Myocyte (in vitro differentiated cells): ENCODE measurements around the gene CEP95. TPM values are rescaled to one million over a fixed set of nuclear protein-coding genes. Genes with fewer than 3 reads are reported as not detected.
"Not testable (repeated sequence)": the region's sequence is repeated elsewhere in the genome, so short reads cannot be mapped to it uniquely, and the experiment has no call there.

Experiments used
- DNase-seq: peaks from one replicate; pipeline ENCODE4 v3.0.0-alpha.2; 2012; ENCODE audit warnings: low read depth
- polyA plus RNA-seq: library from polyadenylated mRNA; unstranded; fragments of >200 nt; gene quantifications from one replicate; pipeline ENCODE4 v1.2.1, GENCODE V29; 2012; ENCODE audit warnings: missing spikeins
- total RNA-seq: library from RNA; depleted of rRNA; stranded (reverse); fragments of >200 nt; gene quantifications from 2 replicates; pipeline ENCODE4 v1.2.3, GENCODE V29; 2014

The CEP95 gene, protein sequence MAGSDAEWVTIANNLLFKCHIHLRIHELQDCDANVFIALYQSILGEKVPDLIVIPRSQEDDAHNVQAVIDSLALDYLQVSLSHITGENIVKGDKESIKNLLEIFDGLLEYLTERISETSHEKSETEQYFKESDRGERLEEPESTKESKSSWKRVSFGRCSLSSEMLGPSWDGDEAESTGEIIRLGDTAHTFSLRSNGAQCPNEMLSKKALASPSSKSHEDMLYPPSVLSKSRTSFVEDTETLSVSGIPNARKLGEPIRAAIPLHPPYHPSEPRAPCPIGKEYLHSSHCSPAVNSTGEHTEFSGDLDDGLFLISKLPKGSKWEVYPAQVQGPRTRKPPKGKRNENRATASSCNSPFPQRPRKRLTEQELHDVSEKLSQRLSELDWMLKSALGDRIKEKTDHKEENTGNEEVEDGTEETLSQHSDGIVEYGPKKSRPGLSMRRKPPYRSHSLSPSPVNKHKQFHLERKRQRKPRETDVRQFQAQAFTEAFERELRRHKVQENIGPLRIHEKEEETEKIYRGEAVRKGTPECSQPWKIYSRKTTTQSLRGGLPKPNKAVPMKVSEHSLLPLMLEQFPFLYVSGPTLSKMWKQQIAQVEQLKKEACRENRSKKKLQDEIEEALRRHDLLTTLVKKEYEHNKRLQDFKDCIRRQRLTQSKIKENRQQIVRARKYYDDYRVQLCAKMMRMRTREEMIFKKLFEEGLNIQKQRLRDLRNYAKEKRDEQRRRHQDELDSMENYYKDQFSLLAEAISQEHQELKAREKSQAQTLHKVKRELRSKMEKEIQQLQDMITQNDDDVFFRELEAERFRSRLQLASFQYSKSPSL
- 23.3 and 24.4 TPM in 2 replicates for total RNA-seq
- 19.6 TPM for polyA plus RNA-seq

DNA sequence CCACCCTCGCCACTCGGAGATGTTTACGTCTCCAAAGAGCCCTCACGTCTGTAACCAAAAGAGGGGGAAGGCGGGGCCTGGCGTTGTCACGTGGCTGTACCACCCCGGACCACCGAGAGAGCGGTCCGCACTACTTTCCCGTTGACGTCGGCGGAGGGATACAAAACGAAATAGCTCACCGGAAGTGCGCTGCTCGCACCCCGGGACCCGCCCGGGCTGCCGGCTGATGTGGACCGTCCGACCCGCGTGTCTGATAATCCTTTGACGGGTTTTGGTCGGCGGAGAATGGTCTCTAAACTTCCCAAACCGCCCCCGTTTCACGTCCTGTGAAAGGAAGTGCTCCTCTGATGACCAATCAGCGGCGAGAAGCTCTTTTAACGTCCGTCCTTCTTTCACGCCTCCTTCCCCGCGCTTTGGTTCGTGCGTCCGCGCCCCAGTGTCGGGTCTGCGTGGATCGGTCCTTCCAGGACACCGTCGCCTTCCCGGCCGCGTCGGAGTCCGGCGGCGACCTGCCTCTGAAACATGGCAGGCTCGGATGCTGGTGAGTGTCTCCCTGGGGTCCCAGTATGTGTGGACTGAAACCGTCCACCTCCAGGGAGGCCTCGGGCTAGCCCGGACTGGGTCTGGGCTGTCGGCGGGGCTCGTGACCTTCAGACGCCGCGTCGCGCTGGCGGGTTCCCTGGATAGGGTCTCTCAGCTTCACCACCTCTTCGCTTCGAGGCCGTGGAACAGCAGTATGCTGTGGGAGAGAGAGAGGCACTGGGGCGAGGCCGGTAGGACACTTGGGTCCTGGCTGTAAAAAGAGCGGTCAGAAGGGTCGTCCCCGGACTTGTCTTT is at the start of gene CEP95:
Gene CEP95 (plus strand): TSS at position 402 of the 837 bp plus-strand sequence. CDS start 121 bp downstream, at position 523.
- DNase-seq: peak; percentile 98

DNA sequence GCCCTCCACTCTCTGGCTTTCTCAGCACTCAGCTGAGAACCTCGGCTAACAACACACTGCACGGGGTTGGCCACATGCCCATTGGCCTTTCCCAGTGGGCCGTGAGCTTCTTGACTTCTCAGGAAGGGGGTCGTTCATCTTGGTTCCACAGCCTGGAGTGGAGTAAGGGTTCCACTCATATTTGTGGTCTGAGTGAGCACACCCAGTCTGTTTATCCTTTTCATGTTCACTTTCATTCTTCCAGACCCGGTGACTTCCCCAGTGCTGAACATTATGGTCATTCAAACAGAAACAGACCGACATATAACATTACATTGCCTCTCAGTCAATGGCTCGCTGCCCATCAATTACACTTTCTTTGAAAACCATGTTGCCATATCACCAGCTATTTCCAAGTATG is 49.6 kb upstream of the CEP95 start:
- DNase-seq: peak; percentile 50

DNA sequence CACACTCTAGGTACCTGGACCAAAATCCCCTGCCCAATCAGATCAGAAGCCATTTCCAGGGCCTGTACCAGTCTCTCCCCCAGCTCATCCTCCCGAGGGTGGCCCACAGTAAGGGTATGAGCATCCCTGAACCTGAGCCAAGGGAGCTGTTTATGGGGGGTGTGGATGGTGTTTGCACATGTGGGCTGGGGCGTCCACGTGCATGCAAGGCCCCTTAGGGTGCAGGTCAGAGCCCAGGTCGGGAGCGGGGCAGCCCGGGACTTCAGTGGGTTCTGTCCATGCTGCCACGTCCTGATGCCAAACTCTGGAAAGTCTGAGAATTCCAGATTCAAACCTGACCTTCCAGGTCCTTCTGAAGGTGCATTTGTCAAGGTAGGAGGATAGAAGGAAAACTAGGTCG is 48.0 kb upstream of the CEP95 start:
- DNase-seq: no peak

DNA sequence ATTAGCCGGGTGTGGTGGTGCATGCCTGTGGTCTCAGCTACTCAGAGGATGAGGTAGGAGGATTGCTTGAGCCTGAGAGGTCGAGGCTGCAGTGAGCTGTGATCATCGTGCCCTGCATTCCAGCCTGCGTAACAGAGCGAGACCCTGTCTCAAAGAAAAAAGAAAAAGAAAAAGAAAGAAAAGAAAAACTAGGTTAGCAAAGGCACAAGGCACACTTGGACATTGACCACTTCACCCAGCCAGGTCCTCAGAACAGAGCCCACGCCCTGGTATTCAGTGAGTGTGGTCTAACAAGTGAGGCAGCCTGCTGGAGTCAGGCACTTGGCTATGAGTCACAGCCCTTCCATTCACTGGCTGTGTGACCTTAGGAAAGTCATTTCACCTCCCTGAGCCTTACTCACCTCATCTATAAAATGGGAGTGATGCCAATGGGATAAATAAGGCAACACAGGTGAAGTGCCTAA is 47.5 kb upstream of the CEP95 start:
- peak; percentile 71 for DNase-seq

DNA sequence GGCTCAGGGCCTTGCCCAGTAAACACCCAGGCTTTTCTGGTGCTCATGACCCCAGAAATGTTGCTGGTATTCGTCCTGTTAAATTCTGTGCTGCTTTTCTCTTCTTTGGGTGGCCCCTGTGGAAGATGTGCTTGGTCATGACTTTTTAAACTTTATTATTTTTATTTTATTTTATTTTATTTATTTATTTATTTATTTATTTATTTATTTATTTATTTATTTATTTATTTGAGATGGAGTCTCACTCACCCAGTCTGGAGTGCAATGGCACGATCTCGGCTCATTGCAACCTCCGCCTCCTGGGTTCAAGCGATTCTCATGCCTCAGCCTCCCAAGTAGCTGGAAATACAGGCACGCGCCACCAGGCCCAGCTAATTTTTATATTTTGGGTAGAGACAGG is 47.0 kb upstream of the CEP95 start:
- DNase-seq: not testable (repeated sequence)

DNA sequence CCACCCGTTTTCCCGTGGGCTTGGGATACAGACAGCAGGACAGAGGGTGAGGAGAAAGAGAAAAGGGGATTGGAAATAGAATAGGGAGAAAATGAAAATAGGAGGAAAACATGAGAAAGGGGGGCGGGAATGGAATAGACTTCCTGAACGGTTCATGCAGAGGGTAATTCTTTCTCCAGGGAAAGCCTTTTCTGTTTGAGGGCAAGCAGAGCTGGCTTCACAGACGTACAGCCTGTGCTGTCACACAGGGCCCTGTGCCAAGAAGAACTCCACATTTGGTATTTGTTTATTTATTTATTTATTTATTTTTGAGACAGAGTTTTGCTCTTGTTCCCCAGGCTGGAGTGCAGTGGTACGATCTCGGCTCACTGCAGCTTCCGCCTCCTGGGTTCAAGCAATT is 45.8 kb upstream of the CEP95 start:
- peak; percentile 44 for DNase-seq

DNA sequence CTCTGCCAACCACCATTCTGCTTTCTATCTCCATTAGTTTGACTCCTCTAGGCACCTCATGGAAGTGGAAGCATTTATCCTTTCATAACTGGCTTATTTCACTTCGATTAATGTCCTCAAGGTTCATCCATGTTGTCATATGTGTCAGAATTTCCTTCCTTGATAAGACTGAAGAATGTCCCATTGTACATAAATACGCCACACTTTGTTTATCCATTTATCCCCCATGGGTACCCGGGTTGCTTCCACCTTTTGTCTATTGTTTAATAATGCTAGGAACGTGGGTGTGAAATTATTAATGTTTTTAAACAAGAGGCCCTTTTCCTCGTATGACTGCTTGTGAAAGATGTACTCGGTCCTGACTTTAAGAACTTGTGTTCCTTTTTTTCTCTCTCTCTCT is 45.0 kb upstream of the CEP95 start:
- DNase-seq: no peak

DNA sequence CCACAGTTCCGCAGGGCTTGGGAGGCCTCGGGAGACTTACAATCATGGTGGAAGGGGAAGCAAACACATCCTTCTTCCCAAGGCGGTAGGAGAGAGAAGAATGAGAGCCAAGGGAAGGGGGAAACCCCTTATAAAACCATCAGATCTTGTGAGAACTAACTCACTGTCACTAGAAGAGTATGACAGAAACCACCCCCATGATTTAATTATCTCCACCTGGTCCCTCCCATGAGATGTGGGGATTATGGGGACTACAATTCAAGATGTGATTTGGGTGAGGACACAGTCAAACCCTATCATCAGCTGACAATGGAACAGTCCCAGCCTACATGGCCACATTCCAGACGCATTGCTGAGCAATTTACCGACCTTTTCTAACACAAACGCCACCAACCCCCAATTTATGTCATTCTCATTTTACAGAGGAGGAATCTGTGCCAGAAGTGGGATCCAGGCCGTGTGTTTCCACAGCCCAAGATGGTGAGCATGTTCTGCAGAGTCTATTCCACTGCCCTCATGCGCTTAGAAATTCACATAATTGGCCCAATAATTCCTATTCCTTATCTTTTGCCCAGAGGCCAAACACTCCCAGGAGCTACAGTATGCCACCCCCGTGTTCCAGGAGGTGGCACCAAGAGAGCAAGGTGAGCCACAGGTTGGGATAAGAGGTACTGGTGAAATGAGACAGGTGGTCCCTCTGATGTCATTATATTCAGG is 40.6 kb upstream of the CEP95 start:
- no peak for DNase-seq

DNA sequence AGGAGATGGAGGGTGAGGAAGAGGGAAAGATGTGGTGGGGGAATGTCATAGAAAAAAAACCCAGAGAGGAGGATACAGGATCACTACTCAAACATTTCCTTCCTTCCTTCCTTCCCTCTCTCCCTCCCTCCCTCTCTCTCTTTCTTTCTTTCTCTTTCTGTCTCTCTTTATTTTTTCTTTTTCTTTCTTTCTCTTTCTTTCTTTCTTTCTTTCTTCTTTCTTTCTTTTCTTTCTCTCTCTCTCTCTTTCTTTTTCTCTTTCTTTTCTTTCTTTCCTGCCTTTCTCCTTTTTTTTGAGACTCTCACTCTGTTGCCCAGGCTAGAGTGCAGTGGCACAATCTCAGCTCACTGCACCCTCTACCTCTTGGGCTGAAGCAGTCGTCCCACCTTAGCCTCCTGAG is 39.9 kb upstream of the CEP95 start:
- DNase-seq: not testable (repeated sequence)

DNA sequence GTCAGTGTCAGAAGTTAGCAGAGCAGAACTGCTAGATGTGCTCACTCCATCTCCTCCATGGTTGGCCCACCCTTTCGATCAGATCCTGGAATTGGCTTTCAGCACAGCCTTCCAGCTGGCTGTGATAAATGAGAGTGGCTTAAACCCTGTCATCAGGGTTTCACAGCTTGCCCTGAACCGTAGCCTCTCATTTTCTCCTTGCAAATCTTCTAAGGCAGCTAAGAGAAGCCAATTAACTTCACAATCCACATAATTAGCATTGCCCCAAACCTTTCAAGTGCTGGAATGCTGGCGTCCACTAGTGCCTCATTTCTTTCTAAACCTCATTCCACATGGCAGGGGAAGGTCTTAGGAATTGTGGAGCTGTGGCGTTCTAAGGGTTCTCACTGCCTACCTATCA is 36.2 kb upstream of the CEP95 start:
- DNase-seq: no peak

DNA sequence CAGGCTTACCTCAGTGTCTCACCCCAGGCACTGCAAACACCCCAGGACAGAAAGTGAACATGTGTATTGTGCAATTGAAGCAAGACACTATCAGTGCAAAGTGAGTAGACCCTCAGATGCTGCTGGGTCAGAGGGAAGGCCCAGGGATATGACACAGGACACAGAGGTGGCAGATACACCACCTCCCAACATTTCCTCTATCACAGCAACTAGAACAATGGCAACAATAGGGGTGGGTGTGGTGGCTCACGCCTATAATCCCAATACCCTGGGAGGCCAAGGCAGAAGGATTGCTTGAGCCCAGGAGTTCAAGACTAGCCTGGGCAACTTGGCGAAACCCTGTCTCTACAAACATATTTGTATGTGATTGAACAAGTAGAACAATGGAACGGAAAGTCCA is 35.3 kb upstream of the CEP95 start:
- DNase-seq: no peak

DNA sequence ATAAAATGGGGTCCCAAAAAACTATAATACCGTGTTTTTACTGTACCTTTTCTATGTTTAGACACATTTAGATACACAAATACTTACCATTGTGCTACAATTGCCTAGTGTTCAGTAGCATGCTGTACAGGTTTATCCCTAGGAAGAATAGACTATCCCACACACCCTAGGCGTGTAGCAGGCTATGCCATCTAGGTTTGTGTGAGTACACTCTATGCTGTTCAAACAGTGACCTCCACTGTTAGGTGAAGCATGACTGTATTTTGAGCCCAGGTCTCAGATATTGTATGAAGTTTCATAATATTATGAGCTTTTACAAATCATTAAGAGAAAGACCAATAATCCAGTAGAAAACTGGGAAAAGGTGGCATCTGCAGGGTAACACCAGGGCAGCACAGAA is 34.2 kb upstream of the CEP95 start:
- DNase-seq: no peak

DNA sequence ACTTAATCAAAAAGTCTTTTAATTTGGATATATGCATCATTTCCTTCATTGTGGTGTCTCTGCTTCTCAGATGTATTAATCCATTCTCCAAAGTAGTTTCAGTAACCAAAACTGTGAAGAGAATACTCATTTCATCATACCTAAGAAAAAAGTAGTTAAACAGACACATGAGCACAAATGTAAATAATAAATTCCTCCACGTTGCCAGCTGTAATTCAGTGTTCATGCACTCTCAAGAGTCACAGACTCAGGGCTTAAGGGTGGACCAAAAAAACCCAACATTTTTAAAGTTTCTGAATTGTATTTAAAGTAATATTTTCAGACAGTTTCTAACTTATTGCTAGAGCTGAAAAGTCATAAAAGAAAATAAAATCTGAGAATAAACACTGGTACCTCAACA is 28.9 kb upstream of the CEP95 start:
- DNase-seq: no peak

DNA sequence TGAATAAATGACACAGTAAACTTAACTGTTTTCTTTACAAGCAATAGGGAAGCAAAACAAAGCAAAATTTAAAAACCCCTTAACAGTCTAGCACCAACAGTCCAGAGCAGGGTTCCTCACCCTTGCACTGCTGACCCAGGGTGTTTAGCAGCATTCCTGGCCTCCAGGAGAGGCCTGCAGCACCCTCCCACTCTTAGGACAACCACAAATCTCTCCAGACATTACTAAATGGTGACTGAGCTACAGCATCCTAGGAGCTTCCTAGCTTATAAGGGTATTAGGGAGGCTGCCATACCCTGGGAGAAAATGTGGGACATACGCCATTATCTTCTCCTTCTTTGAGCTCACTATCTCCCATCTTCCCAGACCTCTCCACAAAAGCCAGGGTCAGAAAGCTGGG is 25.8 kb upstream of the CEP95 start:
- DNase-seq: no peak

DNA sequence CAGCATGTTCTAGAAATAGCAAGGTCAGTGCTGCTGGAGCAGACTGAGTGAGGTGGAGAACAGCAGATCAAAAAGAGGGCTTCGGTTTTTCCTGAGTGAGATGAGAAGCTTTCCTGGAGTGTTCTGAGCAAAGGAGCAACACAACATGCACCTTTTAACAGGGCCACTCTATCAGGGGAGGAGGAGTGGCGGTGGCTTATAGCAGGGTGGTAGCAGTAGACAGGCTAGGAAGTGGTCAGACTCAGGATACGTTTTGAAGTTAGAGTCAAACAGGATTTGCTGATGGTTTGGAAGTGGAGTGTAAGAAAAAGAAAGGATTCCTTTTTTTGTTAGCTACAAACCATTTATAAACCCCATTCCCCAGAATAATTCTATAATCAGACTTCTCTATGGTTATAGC is 22.4 kb upstream of the CEP95 start:
- DNase-seq: no peak

DNA sequence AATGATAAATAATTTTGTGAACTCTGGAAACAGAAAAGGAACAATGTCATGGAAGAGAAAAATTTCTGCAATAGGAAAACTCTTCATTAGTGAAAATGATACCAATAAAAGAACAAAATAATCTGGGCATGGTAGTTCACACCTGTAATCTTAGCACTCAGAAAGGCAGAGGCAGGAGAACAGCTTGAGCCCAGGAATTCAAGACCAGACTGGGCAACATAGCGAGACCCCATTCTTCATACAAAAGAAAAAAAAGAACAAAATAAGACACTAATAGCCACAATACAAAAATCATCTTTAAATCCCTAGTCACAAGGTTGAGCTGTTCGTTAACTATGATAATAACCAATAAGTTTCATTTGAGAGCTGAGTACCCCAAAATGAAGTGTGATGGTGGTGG is 18.5 kb upstream of the CEP95 start:
- DNase-seq: no peak

DNA sequence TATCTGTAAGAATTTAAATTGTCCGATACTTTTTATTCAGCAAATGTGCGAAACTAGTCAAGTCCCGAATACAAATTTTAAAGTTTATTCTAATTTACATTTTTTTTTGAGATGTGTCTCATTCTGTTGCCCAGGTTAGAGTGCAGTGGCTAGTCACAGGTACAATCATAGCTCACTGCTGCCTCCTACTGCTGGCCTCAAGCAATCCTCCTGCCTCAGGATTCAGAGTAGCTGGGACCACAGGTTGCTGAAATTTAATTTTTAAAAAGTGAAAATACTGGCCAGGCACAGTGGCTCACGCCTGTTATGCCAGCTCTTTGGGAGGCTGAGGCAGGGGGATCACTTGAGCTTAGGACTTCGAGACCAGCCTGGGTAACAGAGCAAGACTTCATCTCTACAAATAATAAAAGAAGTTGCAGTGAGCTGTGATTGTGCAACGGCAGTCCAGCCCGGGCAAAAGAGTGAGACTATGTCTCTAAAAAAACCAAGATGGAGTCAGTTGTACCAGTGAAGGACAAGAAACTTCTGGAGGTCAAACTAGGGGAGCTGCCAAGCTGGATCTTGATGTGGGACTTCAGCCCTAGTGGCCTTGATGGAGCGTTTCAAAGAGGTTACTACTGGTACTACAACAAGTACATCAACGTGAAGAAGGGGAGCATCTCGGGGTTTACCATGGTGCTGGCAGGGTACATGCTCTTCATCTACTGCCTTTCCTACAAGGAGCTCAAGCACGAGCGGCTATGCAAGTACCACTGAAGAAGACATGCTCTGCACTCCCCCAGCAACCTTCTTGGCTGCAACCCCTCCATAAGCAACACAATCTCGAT is 15.5 kb upstream of the CEP95 start:
- peak; percentile 54 for DNase-seq

DNA sequence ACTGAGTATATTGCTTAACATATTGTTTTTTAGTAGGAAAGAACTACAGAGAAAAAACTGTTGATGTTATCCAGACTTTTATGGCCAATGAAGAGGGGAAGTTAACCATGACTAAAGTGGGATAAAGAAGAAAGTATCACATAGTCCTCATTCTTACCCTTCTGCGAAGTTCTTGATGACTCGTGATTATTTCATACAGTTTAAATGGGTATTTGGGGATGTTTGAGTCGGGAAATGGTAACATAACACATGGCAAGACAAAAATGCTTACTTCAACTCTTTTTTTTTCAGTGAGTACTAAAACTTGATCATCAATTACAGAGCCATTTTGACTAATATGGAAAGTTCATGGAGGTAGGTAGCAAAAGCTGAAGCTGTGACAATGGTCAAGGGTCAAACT is 14.8 kb upstream of the CEP95 start:
- no peak for DNase-seq

DNA sequence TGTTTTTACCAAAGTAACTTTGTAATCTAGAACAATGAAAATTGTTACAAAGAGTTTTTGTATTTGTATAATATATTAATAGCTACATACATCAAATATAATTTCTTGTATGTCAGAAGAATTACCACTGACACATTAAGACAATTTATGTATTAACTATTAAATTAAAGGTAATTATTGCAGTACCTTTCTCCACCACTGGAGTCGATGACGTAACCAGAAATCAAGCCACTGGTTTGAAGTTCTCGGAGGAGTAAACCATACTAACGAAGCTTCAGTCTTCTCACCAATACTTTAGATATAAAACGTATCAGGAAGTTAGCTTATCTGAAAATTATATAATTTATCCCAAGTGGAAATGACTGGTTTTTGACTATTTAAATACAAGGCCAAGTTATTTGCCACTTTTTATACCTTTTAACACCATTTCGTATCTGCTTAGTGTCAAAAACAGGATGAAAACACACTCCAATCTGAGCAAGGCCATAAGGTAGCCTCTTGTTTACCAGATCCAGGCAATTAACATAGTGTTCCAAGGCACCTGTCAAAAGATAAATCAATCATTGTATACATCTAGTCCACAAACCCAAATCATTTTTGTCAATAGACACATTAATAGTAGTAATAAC is 14.2 kb upstream of the CEP95 start:
- no peak for DNase-seq
